ENCODE data around the gene MNX1. TPM values are rescaled to one million over a fixed set of nuclear protein-coding genes. Genes with fewer than 3 reads are reported as not detected.

Gene MNX1
- total and polyA plus RNA-seq, 5 donors from 2014 or later, result 0.67 TPM; not detected in 4

DNA sequence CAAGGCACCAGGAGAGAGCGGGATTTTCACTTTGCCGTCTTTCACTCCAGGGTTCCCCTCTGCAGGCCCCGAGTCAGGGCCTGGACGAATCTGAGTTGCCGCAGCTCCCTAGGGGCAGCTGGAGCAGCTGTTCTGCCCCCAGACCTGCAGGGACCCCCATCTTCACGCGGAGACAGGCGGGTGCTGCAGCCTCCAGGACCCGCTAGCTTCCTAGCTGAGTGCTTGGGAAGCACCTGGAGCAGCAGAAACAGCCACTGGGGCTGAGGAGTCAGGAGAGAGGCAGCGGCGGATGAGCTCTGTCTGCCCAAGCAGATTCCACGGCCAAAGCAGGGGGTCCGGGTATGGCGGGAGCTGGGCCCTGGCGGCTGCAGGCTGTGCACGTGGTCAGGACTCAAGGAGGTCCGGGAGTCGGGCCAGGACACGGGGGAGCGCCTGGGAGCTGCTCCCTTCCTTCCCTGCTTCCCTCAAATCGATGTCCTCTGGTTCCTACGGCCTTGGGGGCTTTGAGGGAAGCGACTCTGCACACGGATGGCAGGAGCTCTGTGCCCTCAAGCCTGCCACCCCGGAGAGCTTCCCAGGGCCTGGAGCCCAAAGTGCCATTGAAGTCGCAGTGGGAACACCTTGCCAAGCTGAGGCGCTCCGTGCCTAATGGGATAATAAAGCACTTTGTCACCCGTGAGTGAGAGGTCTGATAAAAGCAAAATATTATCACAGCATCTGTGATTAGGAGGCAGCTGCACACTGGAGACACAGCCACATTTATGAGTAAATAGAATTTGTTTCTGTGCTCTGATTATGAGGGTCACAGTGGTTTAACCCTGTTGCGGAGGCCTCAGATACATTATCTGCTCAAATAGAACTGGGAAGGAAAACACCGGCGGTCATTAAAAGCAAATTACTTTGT is 17.2 kb downstream of the MNX1 start:
- H3K4me1 ChIP-seq (ENCODE audit: control insufficient read depth, insufficient read depth, low read length, poor library complexity, severe bottlenecking), result no peaks in the 10 kb centered on the region
- no peaks in the 10 kb centered on the region for H3K36me3 ChIP-seq (ENCODE audit: control insufficient read depth, insufficient read depth, low read length)
- Mint-ChIP-seq H3K27me3 (peaks cover 33% of the 10 kb centered on the region), H3K4me3 (no peak overlapping the region), H3K36me3 (no peaks in the 10 kb centered on the region), H3K4me1 (no peaks in the 10 kb centered on the region), H3K9me3 (peaks cover 0 to 8% (median 0%) of the 10 kb centered on the region in 7 donors), H3K27ac (no peak overlapping the region)
- ATAC-seq (ENCODE audit: low read depth in 2 of 2), result no peak
- H3K4me3 ChIP-seq (ENCODE audit: low read depth, low read length), result no peak overlapping the region
- DNase-seq, result no peak
- H3K27me3 ChIP-seq (ENCODE audit: control insufficient read depth, insufficient read depth, low read length), result peaks cover 14% of the 10 kb centered on the region
- no peak overlapping the region for H3K27ac ChIP-seq (ENCODE audit: insufficient read depth, low read length, poor library complexity, severe bottlenecking)
- H3K9me3 ChIP-seq (ENCODE audit: control insufficient read depth in 2 of 2, low read length in 2 of 2), result no peaks in the 10 kb centered on the region

DNA sequence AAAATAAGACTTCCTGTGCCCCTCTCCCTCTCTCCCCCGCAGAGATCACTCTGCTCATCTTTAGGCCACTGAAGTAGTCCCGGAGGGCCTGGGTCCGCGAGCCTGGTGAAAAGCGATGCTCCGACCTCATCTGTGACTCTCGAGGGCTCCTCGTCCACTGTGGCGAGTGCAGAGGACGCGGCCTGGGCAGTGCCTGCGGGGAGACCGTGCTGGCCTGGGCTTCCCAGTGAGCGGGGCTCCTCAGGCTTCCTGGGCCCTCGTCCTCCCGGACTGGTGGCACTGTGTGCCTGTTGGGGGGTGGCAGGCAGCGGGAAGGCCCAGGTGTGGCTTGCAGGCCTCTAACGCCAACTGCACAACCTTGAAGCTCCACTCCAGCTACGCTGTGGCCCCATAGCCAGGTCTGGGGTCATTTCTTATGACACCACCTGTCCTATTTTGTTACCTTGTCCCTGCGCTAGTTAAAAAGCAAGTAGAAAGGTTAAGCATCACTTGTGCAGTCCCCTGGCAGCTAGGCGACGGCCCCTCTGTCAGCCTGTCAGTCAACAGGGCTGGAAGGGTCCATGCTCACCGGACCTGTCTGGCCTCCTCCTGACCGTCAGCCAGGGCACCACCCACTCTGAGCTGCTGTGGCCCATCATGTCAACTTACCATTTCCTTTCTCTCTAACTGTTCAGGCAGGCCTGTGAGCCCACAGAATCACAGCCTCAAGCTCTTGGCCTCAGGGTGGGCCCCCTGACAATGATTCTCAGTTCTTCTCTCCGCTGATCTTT is 20.5 kb downstream of the MNX1 start:
- no peaks in the 10 kb centered on the region for H3K9me3 ChIP-seq (ENCODE audit: control insufficient read depth in 2 of 2, low read length in 2 of 2)
- no peak for ATAC-seq (ENCODE audit: low read depth in 2 of 2)
- Mint-ChIP-seq H3K9me3 (peaks cover 0 to 4% (median 0%) of the 10 kb centered on the region in 7 donors), H3K36me3 (no peaks in the 10 kb centered on the region), H3K27ac (no peak overlapping the region), H3K4me3 (no peak overlapping the region), H3K4me1 (no peaks in the 10 kb centered on the region), H3K27me3 (peaks cover 9% of the 10 kb centered on the region)
- no peaks in the 10 kb centered on the region for H3K36me3 ChIP-seq (ENCODE audit: control insufficient read depth, insufficient read depth, low read length)
- no peak overlapping the region for H3K4me3 ChIP-seq (ENCODE audit: low read depth, low read length)
- no peaks in the 10 kb centered on the region for H3K27me3 ChIP-seq (ENCODE audit: control insufficient read depth, insufficient read depth, low read length)
- H3K4me1 ChIP-seq (ENCODE audit: control insufficient read depth, insufficient read depth, low read length, poor library complexity, severe bottlenecking), result no peaks in the 10 kb centered on the region
- no peak overlapping the region for H3K27ac ChIP-seq (ENCODE audit: insufficient read depth, low read length, poor library complexity, severe bottlenecking)
- DNase-seq, result no peak

DNA sequence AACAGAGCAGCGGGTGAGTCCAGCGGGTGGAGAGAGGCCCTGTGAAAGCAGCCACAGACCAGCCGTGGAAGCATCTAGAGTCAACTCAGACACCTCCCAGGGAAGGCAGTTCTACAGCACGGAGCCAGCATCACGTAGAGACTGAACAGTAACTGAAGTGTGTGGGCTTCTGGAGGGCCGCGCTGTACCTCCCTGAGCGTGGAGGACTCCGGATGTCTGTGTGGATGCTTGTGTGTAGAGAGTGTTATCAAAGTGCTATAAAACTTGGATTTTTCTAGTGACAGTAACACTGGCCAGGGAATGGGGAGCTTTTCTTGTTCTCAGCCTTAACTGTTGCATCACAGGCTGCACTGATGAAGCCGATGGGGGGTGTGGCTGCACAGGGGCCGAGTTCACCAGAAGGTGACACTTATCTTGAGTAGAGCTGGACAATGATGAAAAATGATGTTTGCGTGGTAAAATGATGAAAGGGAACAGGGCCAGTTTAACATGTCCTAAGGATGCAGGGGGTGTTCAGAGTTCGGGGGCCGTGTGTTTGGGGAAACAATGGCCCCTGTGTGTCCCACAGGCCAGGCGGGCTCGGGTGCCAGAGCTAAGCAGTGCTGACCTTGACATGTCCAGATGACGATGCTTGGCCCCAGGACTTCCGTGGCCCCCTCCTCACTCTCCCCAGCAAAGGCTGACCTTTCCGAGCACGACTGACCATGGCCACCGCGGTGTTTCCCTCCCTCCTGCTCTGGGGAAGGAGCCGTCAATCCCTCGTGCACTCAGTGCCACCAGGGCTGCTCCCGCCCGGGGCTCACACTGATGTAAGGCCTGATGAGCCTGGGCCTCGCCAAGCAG is 21.9 kb downstream of the MNX1 start:
- peaks cover 0 to 4% (median 0%) of the 10 kb centered on the region in 7 donors for H3K9me3 Mint-ChIP-seq
- no peak overlapping the region for H3K4me3 Mint-ChIP-seq
- Histone ChIP-seq H3K27me3 (ENCODE audit: control insufficient read depth, insufficient read depth, low read length) (no peaks in the 10 kb centered on the region), H3K9me3 (ENCODE audit: control insufficient read depth in 2 of 2, low read length in 2 of 2) (no peaks in the 10 kb centered on the region), H3K36me3 (ENCODE audit: control insufficient read depth, insufficient read depth, low read length) (no peaks in the 10 kb centered on the region), H3K4me3 (ENCODE audit: low read depth, low read length) (no peak overlapping the region), H3K27ac (ENCODE audit: insufficient read depth, low read length, poor library complexity, severe bottlenecking) (no peak overlapping the region), H3K4me1 (ENCODE audit: control insufficient read depth, insufficient read depth, low read length, poor library complexity, severe bottlenecking) (no peaks in the 10 kb centered on the region)
- ATAC-seq (ENCODE audit: low read depth in 2 of 2) (no peak), DNase-seq (no peak)
- H3K27ac Mint-ChIP-seq, result no peak overlapping the region
- peaks cover 4% of the 10 kb centered on the region for H3K27me3 Mint-ChIP-seq
- no peaks in the 10 kb centered on the region for H3K4me1 Mint-ChIP-seq
- H3K36me3 Mint-ChIP-seq, result no peaks in the 10 kb centered on the region

DNA sequence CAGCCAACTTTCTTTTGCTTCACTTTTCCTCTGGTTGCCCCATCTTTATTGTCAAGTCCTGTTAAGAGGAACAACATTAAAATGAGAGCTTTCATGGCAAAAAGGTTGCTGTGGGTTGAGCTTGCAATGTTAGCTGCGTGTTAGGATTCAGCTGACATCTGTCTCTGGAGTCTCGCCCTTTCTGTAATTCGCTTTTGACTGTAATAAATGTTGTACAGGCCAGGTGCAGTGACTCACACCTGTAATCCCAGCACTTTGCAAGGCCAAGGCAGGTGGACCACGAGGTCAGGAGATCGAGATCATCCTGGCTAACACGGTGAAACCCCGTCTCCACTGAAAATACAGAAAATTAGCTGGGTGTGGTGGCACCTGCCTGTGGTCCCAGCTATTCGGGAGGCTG is 24.1 kb downstream of the MNX1 start:
- no peak for ATAC-seq (ENCODE audit: low read depth in 2 of 2)

DNA sequence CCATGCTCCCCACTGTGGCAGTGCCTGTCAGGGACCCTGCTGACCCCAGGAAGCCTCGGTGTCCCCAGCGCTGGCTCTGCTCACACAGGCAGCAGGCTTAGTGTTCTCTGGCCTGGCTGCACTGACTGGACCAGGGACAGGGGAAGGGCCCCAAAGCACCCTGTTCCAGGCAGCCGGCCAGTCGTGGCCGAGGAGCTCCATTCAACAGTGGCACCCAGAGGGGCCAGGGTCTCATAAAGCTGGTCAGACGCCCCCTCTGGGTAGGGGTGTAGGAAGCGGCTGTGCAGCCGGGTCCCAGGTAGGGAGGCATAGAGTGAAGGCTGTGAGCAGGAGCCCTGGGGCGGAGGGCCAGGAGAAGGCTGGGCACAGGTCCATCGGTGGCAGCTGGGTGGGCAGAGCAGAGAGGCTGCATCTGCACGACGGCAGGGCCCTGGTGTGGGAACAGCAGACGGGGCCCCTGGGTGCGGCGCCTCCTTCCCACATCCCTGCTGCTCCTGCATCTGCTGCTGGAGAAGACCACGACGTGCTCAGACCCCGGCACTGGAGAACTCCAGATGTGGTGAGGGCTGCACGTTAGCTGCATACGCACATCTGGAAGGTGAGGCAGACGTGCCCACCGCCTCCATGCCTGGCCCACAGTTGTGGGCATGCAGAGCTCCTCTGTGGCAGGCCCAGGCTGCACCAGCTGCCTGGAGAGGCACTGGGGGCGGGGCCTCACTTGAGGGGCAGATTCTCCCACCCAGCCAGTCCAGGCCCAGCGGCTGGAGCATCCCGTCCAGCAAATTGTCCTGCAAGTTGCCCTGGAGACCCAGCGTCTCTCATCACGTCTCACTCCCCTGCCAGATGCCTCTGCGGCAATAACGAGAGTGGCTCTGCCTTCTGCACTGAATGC is 25.1 kb downstream of the MNX1 start:
- Mint-ChIP-seq H3K27me3 (no peaks in the 10 kb centered on the region), H3K4me3 (no peak overlapping the region), H3K4me1 (no peaks in the 10 kb centered on the region), H3K36me3 (peaks cover 8% of the 10 kb centered on the region), H3K27ac (no peak overlapping the region), H3K9me3 (peaks cover 0 to 4% (median 0%) of the 10 kb centered on the region in 7 donors)
- Histone ChIP-seq H3K4me1 (ENCODE audit: control insufficient read depth, insufficient read depth, low read length, poor library complexity, severe bottlenecking) (no peaks in the 10 kb centered on the region), H3K27ac (ENCODE audit: insufficient read depth, low read length, poor library complexity, severe bottlenecking) (no peak overlapping the region), H3K4me3 (ENCODE audit: low read depth, low read length) (no peak overlapping the region), H3K27me3 (ENCODE audit: control insufficient read depth, insufficient read depth, low read length) (no peaks in the 10 kb centered on the region), H3K9me3 (ENCODE audit: control insufficient read depth in 2 of 2, low read length in 2 of 2) (no peaks in the 10 kb centered on the region), H3K36me3 (ENCODE audit: control insufficient read depth, insufficient read depth, low read length) (no peaks in the 10 kb centered on the region)
- DNase-seq (no peak), ATAC-seq (ENCODE audit: low read depth in 2 of 2) (no peak)

More for the DNA sequence above, 24.1 kb downstream of the MNX1 start:
- no peaks in the 10 kb centered on the region for H3K4me1 ChIP-seq (ENCODE audit: control insufficient read depth, insufficient read depth, low read length, poor library complexity, severe bottlenecking)
- H3K4me3 Mint-ChIP-seq, result no peak overlapping the region
- peaks cover 5% of the 10 kb centered on the region for H3K36me3 Mint-ChIP-seq
- H3K27ac Mint-ChIP-seq, result no peak overlapping the region
- no peak overlapping the region for H3K27ac ChIP-seq (ENCODE audit: insufficient read depth, low read length, poor library complexity, severe bottlenecking)
- DNase-seq, result no peak
- no peaks in the 10 kb centered on the region for H3K27me3 Mint-ChIP-seq
- no peaks in the 10 kb centered on the region for H3K4me1 Mint-ChIP-seq
- H3K9me3 Mint-ChIP-seq, result peaks cover 0 to 4% (median 0%) of the 10 kb centered on the region in 7 donors
- no peaks in the 10 kb centered on the region for H3K27me3 ChIP-seq (ENCODE audit: control insufficient read depth, insufficient read depth, low read length)
- H3K36me3 ChIP-seq (ENCODE audit: control insufficient read depth, insufficient read depth, low read length), result no peaks in the 10 kb centered on the region
- H3K9me3 ChIP-seq (ENCODE audit: control insufficient read depth in 2 of 2, low read length in 2 of 2), result no peaks in the 10 kb centered on the region
- H3K4me3 ChIP-seq (ENCODE audit: low read depth, low read length), result no peak overlapping the region

DNA sequence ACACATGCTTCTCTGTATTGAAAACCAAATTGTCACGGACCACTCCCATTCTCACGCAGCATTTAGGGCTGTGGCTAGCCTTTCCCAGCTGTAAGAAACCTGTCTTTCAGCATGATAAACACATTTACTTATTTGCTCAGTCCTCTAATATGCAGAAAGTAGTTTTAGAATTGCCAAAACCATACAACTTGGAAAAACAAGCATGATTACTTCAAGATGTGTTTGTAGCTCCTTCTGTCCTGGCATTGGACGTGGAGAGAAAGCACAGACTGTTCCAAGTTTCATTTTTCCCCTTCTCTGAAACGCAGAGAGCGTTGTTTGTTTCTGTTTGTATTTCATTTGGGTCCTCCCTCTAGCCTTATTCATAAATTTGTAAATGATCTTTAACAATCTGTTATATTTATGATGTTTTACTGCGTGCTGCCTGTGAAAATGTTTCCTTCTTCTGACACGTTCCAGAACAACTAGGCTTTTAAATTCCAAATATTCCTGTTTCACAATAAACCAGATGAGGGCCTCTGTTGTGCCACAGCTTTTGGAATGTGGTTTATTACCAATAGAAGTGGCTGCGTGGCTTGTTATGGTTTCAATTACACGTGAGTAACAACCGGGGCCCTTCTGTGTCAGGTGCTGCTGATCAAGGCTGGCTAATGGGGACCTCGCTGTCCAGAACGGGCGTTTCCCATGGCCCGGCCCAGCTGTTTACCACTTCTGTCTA is 26.1 kb downstream of the MNX1 start:
- no peak overlapping the region for H3K4me3 Mint-ChIP-seq
- no peaks in the 10 kb centered on the region for H3K27me3 Mint-ChIP-seq
- H3K4me3 ChIP-seq (ENCODE audit: low read depth, low read length), result no peak overlapping the region
- peaks cover 0 to 6% (median 3%) of the 10 kb centered on the region in 7 donors for H3K9me3 Mint-ChIP-seq
- H3K36me3 Mint-ChIP-seq, result peaks cover 14% of the 10 kb centered on the region
- DNase-seq (no peak), ATAC-seq (ENCODE audit: low read depth in 2 of 2) (no peak)
- no peaks in the 10 kb centered on the region for H3K36me3 ChIP-seq (ENCODE audit: control insufficient read depth, insufficient read depth, low read length)
- no peaks in the 10 kb centered on the region for H3K4me1 Mint-ChIP-seq
- peaks cover 0 to 3% of the 10 kb centered on the region in 2 experiments for H3K9me3 ChIP-seq (ENCODE audit: control insufficient read depth in 2 of 2, low read length in 2 of 2)
- H3K4me1 ChIP-seq (ENCODE audit: control insufficient read depth, insufficient read depth, low read length, poor library complexity, severe bottlenecking), result no peaks in the 10 kb centered on the region
- H3K27ac Mint-ChIP-seq, result no peak overlapping the region
- H3K27ac ChIP-seq (ENCODE audit: insufficient read depth, low read length, poor library complexity, severe bottlenecking), result no peak overlapping the region
- no peaks in the 10 kb centered on the region for H3K27me3 ChIP-seq (ENCODE audit: control insufficient read depth, insufficient read depth, low read length)

All from CD4-positive, CD25-positive, alpha-beta regulatory T cell (primary cell).